ENCODE data around the gene TMEM53. TPM values are rescaled to one million over a fixed set of nuclear protein-coding genes. Genes with fewer than 3 reads are reported as not detected.

The TMEM53 gene
- total RNA-seq, 1 donor from 2014 or later = 6.3 TPM

DNA sequence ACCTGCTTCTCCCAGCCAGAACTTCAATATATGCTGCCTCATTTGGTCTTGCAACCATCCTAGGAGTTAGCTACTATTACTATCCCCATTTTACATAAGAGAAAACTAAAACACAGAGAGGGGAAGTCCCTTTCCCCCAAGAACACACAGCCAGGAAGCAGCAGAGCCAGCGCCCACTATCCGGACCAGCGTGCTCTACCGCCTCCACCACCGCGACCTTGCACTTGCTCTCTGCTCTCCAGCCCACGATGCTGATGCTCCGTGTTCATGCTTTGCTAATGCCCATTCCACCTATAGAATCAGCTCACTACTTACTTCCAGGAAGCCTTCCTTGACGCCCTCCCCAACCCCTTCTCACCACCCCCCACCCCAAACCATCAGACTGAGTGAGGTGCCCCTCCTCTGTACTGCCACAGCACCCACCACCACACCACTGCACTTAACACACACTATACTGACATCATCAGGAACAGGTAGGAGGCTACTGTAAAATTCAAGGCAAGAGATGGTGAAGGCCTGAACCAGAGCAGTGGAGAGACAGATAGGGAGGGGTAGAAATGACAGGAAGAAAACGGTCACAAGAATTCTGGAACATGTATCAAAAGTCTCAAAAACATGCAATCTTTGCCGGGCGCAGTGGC is 9.4 kb downstream of the TMEM53 start:
- no peak overlapping the region for H3K4me3 ChIP-seq (ENCODE audit: low read depth, low read length)
- no peak for DNase-seq (ENCODE audit: low read depth)
- TF ChIP-seq, protein P1, sequence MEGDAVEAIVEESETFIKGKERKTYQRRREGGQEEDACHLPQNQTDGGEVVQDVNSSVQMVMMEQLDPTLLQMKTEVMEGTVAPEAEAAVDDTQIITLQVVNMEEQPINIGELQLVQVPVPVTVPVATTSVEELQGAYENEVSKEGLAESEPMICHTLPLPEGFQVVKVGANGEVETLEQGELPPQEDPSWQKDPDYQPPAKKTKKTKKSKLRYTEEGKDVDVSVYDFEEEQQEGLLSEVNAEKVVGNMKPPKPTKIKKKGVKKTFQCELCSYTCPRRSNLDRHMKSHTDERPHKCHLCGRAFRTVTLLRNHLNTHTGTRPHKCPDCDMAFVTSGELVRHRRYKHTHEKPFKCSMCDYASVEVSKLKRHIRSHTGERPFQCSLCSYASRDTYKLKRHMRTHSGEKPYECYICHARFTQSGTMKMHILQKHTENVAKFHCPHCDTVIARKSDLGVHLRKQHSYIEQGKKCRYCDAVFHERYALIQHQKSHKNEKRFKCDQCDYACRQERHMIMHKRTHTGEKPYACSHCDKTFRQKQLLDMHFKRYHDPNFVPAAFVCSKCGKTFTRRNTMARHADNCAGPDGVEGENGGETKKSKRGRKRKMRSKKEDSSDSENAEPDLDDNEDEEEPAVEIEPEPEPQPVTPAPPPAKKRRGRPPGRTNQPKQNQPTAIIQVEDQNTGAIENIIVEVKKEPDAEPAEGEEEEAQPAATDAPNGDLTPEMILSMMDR (conservative IDR thresholded peaks at IDR 0.05; ENCODE audit: low read depth, low read length) = no peak

DNA sequence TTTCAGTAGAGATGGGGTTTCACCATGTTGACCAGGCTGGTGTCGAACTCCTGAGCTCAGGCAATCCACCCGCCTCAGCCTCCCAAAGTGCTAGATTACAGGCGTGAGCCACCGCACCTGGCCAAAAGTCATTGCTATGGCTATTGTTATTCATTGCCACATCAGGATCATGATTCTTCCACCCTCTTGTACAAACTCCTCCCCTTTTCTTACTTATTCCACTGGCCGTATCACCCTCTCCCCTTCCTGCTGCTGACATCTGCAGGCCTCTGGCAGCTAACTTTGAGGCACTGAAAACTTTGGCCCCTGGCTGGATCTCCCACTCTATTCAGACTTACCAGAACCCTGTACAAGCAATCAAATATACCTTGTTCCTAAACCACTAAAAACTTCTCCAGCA is 10.9 kb downstream of the TMEM53 start:
- no peak overlapping the region for H3K4me3 ChIP-seq (ENCODE audit: low read depth, low read length)
- TF ChIP-seq, protein P1 (conservative IDR thresholded peaks at IDR 0.05; ENCODE audit: low read depth, low read length) = no peak
- DNase-seq (ENCODE audit: low read depth) = no peak

DNA sequence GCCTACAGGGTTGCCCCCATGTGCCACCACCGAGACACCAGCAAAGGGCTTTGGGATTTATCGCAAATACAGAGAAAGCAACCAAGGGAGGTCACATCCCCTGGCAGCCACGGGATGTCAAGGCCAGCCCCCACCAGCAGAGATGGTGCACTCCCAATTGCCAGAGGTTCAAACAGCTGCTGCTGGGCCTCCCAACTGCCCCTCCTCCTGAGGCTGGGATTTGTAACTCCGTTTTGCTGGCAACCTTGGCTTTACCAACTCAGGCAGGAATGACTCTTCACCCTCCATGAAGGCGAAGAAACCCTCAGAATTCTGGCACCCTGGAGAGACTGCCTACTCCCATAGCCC is 11.6 kb downstream of the TMEM53 start:
- no peak for DNase-seq (ENCODE audit: low read depth)
- TF ChIP-seq, protein P1 (conservative IDR thresholded peaks at IDR 0.05; ENCODE audit: low read depth, low read length) = no peak

DNA sequence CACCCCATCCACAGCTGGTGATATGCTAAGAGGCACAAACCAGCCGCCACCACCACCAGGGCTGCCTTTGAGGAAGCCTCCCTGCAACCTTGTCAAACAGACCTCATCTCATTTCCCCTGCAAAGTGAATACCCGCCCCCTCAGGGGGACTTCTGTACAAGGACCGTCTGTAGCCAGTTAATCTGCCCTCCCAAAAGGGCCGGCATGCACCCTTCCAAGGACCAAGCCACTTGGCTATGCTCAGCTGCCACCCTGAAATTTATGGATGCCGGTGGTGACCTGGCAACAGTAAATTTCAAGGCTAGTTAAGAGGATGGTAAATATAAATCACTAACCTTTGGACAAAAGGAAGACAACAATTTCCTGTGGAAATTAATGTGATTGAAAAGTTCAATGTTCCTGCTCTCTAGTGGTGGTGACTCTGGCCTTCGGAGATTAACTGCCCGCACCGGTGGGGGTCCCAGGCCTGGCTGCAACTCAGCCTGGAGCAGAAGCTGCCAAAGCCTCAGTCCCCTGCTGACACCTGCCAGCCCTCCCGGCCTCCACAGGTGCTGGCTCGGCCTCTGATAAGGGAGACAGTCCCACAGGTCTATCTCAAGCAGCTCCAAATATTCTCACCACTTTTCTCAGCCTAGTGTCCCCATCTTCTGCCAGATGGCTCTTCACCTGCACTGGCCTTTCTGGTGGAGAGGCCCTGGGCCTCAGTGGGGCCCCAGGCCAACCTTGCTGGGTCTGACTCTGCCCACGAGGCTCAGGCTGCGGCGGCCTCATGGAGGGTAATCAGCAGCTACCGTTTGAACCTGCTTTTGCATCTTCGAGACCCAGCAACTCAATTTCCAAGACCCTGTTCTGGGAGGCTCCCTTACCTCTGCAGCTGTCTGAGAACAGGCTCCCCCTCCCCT is 12.2 kb downstream of the TMEM53 start:
- DNase-seq (ENCODE audit: low read depth) = no peak
- TF ChIP-seq, protein P1 (conservative IDR thresholded peaks at IDR 0.05; ENCODE audit: low read depth, low read length) = no peak
- no peak overlapping the region for H3K4me3 ChIP-seq (ENCODE audit: low read depth, low read length)

More for the DNA sequence above, 11.6 kb downstream of the TMEM53 start:
- H3K4me3 ChIP-seq (ENCODE audit: low read depth, low read length) = no peak overlapping the region

DNA sequence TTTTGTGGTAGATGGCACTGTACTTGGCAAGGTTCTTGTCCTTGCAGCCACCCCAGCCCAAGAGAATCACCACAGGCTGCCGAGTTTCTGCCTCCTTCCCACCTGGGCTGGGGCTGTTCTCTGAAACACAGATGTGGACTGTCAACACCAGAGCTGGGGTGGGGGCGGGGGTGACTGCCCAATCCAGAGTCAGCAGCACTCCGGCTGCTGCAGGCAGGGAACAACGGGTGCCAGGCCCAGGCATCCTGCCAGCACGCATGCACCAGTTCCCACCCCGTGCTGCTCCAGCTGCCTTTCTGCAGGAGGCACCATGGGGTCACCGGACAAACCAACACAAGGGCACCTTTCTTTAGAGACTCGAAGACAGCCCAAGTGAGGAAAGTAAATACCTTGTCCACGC is 14.1 kb downstream of the TMEM53 start:
- TF ChIP-seq, protein P1 (conservative IDR thresholded peaks at IDR 0.05; ENCODE audit: low read depth, low read length) = no peak
- DNase-seq (ENCODE audit: low read depth) = no peak
- no peak overlapping the region for H3K4me3 ChIP-seq (ENCODE audit: low read depth, low read length)

DNA sequence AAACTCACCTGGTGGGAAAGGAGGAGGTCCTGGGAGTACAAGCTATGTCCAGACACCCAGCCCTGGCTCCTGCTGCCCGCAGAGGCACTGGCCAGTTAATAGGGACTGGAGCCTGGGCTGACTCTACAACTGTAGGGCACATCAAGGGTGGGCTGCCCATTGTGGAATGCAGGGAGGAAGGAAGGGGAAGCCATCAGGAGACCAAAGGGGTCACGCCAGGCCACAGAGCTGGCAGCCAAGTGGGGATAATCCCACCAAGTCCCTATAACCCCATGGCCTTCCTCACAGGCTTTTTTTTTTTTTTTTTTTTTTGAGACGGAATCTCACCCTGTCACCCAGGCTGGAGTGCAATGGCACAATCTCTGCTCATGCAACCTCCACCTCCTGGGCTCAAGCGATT is 14.7 kb downstream of the TMEM53 start:
- TF ChIP-seq, protein P1 (conservative IDR thresholded peaks at IDR 0.05; ENCODE audit: low read depth, low read length) = no peak
- DNase-seq (ENCODE audit: low read depth) = no peak

More for the DNA sequence above, 14.7 kb downstream of the TMEM53 start:
- H3K4me3 ChIP-seq (ENCODE audit: low read depth, low read length) = no peak overlapping the region
